ENCODE measurements around the gene GP5.
A peak's percentile ranks its signal among the peaks of the same experiment; 100 is the strongest.

The GP5 gene

DNA sequence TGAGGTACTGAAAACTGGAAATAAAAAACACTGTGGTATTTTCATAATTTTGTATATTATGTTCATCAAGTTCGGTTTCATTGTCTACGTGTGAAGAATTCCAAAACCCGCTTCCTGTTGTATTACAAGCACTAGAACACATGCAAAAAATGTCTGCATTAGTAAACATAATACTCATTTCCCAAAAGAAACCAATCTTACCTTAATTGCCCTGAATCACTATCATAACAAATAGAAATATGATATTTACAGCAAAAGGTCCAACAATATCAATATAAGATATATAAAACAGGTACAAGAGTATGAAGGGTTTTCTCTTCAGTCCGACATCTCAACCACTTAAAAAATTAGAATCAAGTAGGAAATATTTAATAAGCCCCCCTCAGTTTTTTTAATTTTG lies 26.3 kb upstream of the GP5 start:
- DNase-seq (ENCODE audit: insufficient read length, low spot score) (no peak), FAIRE-seq (no peak)
- TF ChIP-seq POLR2A (IDR thresholded peaks at IDR 0.05; ENCODE audit: low read depth, low read length) (no peak), POLR2AphosphoS5 (IDR thresholded peaks at IDR 0.05; ENCODE audit: low read depth, low read length) (no peak), POU2F2 (IDR thresholded peaks at IDR 0.05; ENCODE audit: low read depth, low read length) (no peak), TAF1 (IDR thresholded peaks at IDR 0.05; ENCODE audit: low read depth, low read length) (no peak), PAX5 (IDR thresholded peaks at IDR 0.05; ENCODE audit: insufficient read depth, low read length, severe bottlenecking) (no peak), SPI1 (IDR thresholded peaks at IDR 0.05; ENCODE audit: low read depth, low read length) (no peak)

DNA sequence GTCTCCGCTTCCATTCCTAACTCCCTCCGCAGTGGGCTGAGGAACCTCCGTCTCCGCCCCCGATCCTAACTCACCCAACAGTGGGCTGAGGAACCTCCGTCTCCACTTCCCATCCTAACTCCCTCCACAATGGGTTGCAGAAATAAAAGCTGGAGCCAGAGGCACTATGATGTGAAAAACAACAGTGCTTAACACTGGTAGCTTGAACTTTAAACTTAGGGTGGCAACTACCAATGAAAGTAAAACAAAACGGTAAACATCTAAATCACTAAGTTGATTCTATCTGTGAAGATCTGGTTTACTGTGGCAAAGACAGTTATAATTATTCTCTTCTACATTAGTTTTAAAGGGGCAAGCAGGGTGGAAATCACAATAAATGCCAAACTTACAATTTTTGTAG lies 25.9 kb upstream of the GP5 start:
- TF ChIP-seq SPI1 (IDR thresholded peaks at IDR 0.05; ENCODE audit: low read depth, low read length) (no peak), POLR2A (IDR thresholded peaks at IDR 0.05; ENCODE audit: low read depth, low read length) (no peak), POU2F2 (IDR thresholded peaks at IDR 0.05; ENCODE audit: low read depth, low read length) (no peak), PAX5 (IDR thresholded peaks at IDR 0.05; ENCODE audit: insufficient read depth, low read length, severe bottlenecking) (no peak), TAF1 (IDR thresholded peaks at IDR 0.05; ENCODE audit: low read depth, low read length) (no peak), POLR2AphosphoS5 (IDR thresholded peaks at IDR 0.05; ENCODE audit: low read depth, low read length) (no peak)
- DNase-seq (ENCODE audit: insufficient read length, low spot score) (no peak), FAIRE-seq (no peak)

GRCh38 chr3:194424373-194424772 lies 25.3 kb upstream of the GP5 start:
- no peak for FAIRE-seq
- no peak for DNase-seq (ENCODE audit: insufficient read length, low spot score)
- TF ChIP-seq TAF1 (IDR thresholded peaks at IDR 0.05; ENCODE audit: low read depth, low read length) (no peak), PAX5 (IDR thresholded peaks at IDR 0.05; ENCODE audit: insufficient read depth, low read length, severe bottlenecking) (no peak), POLR2AphosphoS5 (IDR thresholded peaks at IDR 0.05; ENCODE audit: low read depth, low read length) (no peak), POLR2A (IDR thresholded peaks at IDR 0.05; ENCODE audit: low read depth, low read length) (no peak), SPI1 (IDR thresholded peaks at IDR 0.05; ENCODE audit: low read depth, low read length) (no peak), POU2F2 (IDR thresholded peaks at IDR 0.05; ENCODE audit: low read depth, low read length) (no peak)

DNA sequence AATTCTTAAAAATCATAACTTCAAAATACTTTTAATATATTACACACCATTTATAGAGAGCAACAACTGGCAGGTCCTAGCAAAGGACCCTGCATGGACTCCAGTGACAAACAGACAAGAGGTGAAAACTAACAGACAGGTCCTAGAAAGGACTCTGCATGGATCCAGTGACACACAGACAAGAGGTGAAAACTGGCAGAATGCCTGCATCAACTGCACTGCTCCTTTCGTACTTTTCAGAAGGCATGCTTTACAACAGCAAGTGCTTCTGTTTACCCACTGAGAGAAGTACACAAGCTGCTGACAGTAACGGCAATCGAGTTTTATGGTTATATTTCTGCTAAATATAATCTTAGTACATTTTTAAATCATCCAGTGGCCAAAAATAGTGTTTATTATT lies 24.3 kb upstream of the GP5 start:
- no peak for TF ChIP-seq POU2F2 (IDR thresholded peaks at IDR 0.05; ENCODE audit: low read depth, low read length)
- no peak for TF ChIP-seq SPI1 (IDR thresholded peaks at IDR 0.05; ENCODE audit: low read depth, low read length)
- TF ChIP-seq TAF1 (IDR thresholded peaks at IDR 0.05; ENCODE audit: low read depth, low read length), result no peak
- DNase-seq (ENCODE audit: insufficient read length, low spot score), result no peak

DNA sequence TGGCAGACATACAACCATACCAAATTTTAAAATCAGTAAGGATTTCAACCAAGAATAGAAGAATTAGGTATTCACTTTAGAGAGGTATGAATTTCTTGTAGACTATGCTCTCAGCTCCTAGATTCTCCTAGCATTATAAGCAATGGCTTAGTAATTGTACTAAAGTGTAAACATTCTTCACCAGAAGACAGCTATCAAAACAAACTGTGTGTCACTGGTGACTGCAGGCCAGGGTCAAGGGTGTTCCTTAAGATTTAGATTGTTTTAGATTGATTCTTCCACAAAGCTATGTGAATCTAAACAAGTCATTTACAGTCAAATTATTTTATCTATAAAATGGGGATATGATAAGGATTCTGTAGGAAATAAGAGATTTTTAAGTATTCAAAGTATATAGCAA lies 23.1 kb upstream of the GP5 start:
- FAIRE-seq, result no peak
- DNase-seq (ENCODE audit: insufficient read length, low spot score), result no peak
- TF ChIP-seq TAF1 (IDR thresholded peaks at IDR 0.05; ENCODE audit: low read depth, low read length) (no peak), POLR2A (IDR thresholded peaks at IDR 0.05; ENCODE audit: low read depth, low read length) (no peak), SPI1 (IDR thresholded peaks at IDR 0.05; ENCODE audit: low read depth, low read length) (no peak), POU2F2 (IDR thresholded peaks at IDR 0.05; ENCODE audit: low read depth, low read length) (no peak)

More for the DNA sequence above, 24.3 kb upstream of the GP5 start:
- FAIRE-seq, result no peak

GRCh38 chr3:194418671-194419070 lies 19.6 kb upstream of the GP5 start:
- DNase-seq (ENCODE audit: insufficient read length, low spot score) (no peak), FAIRE-seq (no peak)
- TF ChIP-seq SPI1 (IDR thresholded peaks at IDR 0.05; ENCODE audit: low read depth, low read length) (no peak), POLR2AphosphoS5 (IDR thresholded peaks at IDR 0.05; ENCODE audit: low read depth, low read length) (no peak), POU2F2 (IDR thresholded peaks at IDR 0.05; ENCODE audit: low read depth, low read length) (no peak)

GRCh38 chr3:194407423-194407822 lies 8.4 kb upstream of the GP5 start:
- no peak for TF ChIP-seq TAF1 (IDR thresholded peaks at IDR 0.05; ENCODE audit: low read depth, low read length)
- no peak for TF ChIP-seq PAX5 (IDR thresholded peaks at IDR 0.05; ENCODE audit: insufficient read depth, low read length, severe bottlenecking)
- no peak for TF ChIP-seq SPI1 (IDR thresholded peaks at IDR 0.05; ENCODE audit: low read depth, low read length)
- TF ChIP-seq POLR2A (IDR thresholded peaks at IDR 0.05; ENCODE audit: low read depth, low read length), result no peak
- no peak for TF ChIP-seq POU2F2 (IDR thresholded peaks at IDR 0.05; ENCODE audit: low read depth, low read length)
- TF ChIP-seq POLR2AphosphoS5 (IDR thresholded peaks at IDR 0.05; ENCODE audit: low read depth, low read length), result no peak
- DNase-seq (ENCODE audit: insufficient read length, low spot score) (no peak), FAIRE-seq (no peak)

DNA sequence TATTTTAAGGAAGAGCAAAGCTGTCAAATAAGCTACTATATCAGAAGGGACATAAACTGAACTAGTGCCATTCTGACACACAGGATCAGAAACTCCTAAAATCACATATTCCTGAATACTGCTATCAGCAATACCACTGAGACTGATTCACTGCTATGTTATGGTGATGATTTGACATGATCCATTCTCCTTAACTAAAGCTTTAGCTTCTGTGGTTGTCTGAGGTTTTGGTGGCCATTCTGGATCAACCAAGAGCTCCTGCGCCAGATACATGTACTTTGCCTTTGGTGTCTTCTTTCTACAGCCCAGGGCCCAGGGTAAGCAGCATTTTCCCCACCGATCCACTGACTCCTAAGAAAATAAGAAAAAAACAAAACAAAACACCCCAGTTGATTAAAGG lies 6.7 kb upstream of the GP5 start:
- TF ChIP-seq POLR2AphosphoS5 (IDR thresholded peaks at IDR 0.05; ENCODE audit: low read depth, low read length) (no peak), POLR2A (IDR thresholded peaks at IDR 0.05; ENCODE audit: low read depth, low read length) (no peak), PAX5 (IDR thresholded peaks at IDR 0.05; ENCODE audit: insufficient read depth, low read length, severe bottlenecking) (no peak), TAF1 (IDR thresholded peaks at IDR 0.05; ENCODE audit: low read depth, low read length) (no peak), POU2F2 (IDR thresholded peaks at IDR 0.05; ENCODE audit: low read depth, low read length) (no peak), SPI1 (IDR thresholded peaks at IDR 0.05; ENCODE audit: low read depth, low read length) (no peak)
- FAIRE-seq, result no peak
- no peak for DNase-seq (ENCODE audit: insufficient read length, low spot score)

GRCh38 chr3:194404365-194405140 lies 5.5 kb upstream of the GP5 start:
- FAIRE-seq (no peak), DNase-seq (ENCODE audit: insufficient read length, low spot score) (no peak)
- no peak for TF ChIP-seq TAF1 (IDR thresholded peaks at IDR 0.05; ENCODE audit: low read depth, low read length)
- no peak for TF ChIP-seq POLR2A (IDR thresholded peaks at IDR 0.05; ENCODE audit: low read depth, low read length)
- TF ChIP-seq POLR2AphosphoS5 (IDR thresholded peaks at IDR 0.05; ENCODE audit: low read depth, low read length), result no peak
- no peak for TF ChIP-seq POU2F2 (IDR thresholded peaks at IDR 0.05; ENCODE audit: low read depth, low read length)
- no peak for TF ChIP-seq SPI1 (IDR thresholded peaks at IDR 0.05; ENCODE audit: low read depth, low read length)
- TF ChIP-seq PAX5 (IDR thresholded peaks at IDR 0.05; ENCODE audit: insufficient read depth, low read length, severe bottlenecking), result no peak

GRCh38 chr3:194401868-194402329 lies 2.8 kb upstream of the GP5 start:
- TF ChIP-seq POU2F2 (IDR thresholded peaks at IDR 0.05; ENCODE audit: low read depth, low read length) (peak; percentile 53; the same call in 1 of the 2 replicates), PAX5 (IDR thresholded peaks at IDR 0.05; ENCODE audit: insufficient read depth, low read length, severe bottlenecking) (no peak), POLR2A (IDR thresholded peaks at IDR 0.05; ENCODE audit: low read depth, low read length) (no peak)
- no peak for DNase-seq (ENCODE audit: insufficient read length, low spot score)
- no peak for FAIRE-seq

Measured in GM12891 (cell line).